HepG2 (cell line): ENCODE data around the gene ZNF606. TPM values are rescaled to one million over a fixed set of nuclear protein-coding genes. Genes with fewer than 3 reads are reported as not detected.
A peak's percentile ranks its signal among the peaks of the same experiment; 100 is the strongest.

Source experiments
- AGO2 ChIP-seq: fragments of 200-400 bp; formaldehyde crosslinking; optimal IDR thresholded peaks from 2 replicates; pipeline ENCODE3; 2017; ENCODE audit warnings: mild to moderate bottlenecking, low read depth, low read length, moderate library complexity
- ATF1 ChIP-seq: IDR thresholded peaks from 2 replicates; pipeline ENCODE4 v1.6.1; 2016; ENCODE audit warnings: mild to moderate bottlenecking, control low read depth
- CCDC6 ChIP-seq: sonication (generic); formaldehyde crosslinking; IDR thresholded peaks from 2 replicates; pipeline ENCODE4 v1.8.1; 2022; ENCODE audit warnings: mild to moderate bottlenecking, missing genetic modification reagents, moderate library complexity
- ELF4 ChIP-seq: sonication (generic); formaldehyde crosslinking; IDR thresholded peaks from 2 replicates; pipeline ENCODE4 v1.5.0; 2020; ENCODE audit warnings: missing genetic modification reagents, mild to moderate bottlenecking, moderate library complexity, borderline replicate concordance
- EP300 ChIP-seq, 3 experiments: sonication (generic) in 1 of 3; formaldehyde crosslinking in 1 of 3; IDR thresholded peaks; 2 replicates each; pipeline versions ENCODE4 v1.5.1 to v1.6.1; 2011 to 2020; ENCODE audit warnings: low read depth in 2 of 3, low read length in 2 of 3, borderline replicate concordance in 1 of 3, improper control_type of control experiment in 1 of 3, mild to moderate bottlenecking in 1 of 3, missing genetic modification reagents in 1 of 3, moderate library complexity in 1 of 3
- FIP1L1 ChIP-seq: fragments of 200-400 bp; formaldehyde crosslinking; IDR thresholded peaks from 2 replicates; pipeline ENCODE4 v1.6.1; 2018; ENCODE audit warnings: low read depth, mild to moderate bottlenecking, low read length, moderate library complexity, borderline replicate concordance; ENCODE audit not compliant: insufficient read depth
- HDAC6 ChIP-seq: fragments of 200-600 bp; sonication (generic); IDR thresholded peaks from 2 replicates; pipeline ENCODE4 v1.7.0; 2017; ENCODE audit warnings: mild to moderate bottlenecking, antibody characterized with exemption, low read length, low read depth
- HMG20B ChIP-seq: conservative IDR thresholded peaks from 2 replicates; pipeline ENCODE4 v1.6.1; 2016; ENCODE audit warnings: missing genetic modification reagents, missing compliant biosample characterization
- MAFK ChIP-seq, 2 experiments: IDR thresholded peaks in 1 of 2; conservative IDR thresholded peaks in 1 of 2; 2 replicates each; pipeline ENCODE4 v1.6.1; 2011; ENCODE audit warnings: improper control_type of control experiment in 2 of 2, low read length in 2 of 2
- NCOR1 ChIP-seq: fragments of 200-600 bp; sonication (generic); IDR thresholded peaks from 2 replicates; pipeline ENCODE4 v1.7.0; 2017; ENCODE audit warnings: antibody characterized with exemption, low read length, borderline replicate concordance
- NFIB ChIP-seq: sonication (generic); formaldehyde crosslinking; IDR thresholded peaks from 2 replicates; pipeline ENCODE4 v1.9.0; 2021; ENCODE audit warnings: missing genetic modification reagents, mild to moderate bottlenecking, borderline replicate concordance
- ZFP41 ChIP-seq: sonication (generic); formaldehyde crosslinking; IDR thresholded peaks from 2 replicates; pipeline ENCODE4 v1.4.0; 2020; ENCODE audit warnings: mild to moderate bottlenecking, missing genetic modification reagents, borderline replicate concordance
- ZFX ChIP-seq: sonication (generic); formaldehyde crosslinking; IDR thresholded peaks from 2 replicates; pipeline ENCODE4 v1.4.0; 2020; ENCODE audit warnings: mild to moderate bottlenecking, low read depth, missing genetic modification reagents, moderate library complexity
- ZNF280B ChIP-seq: sonication (generic); formaldehyde crosslinking; IDR thresholded peaks from 2 replicates; pipeline ENCODE4 v1.5.0; 2020; ENCODE audit warnings: missing genetic modification reagents, mild to moderate bottlenecking, borderline replicate concordance
- ZNF3 ChIP-seq: IDR thresholded peaks from 2 replicates; pipeline ENCODE4 v1.7.0; 2017; ENCODE audit warnings: inconsistent platforms
- ZNF333 ChIP-seq: sonication (generic); formaldehyde crosslinking; IDR thresholded peaks from 2 replicates; pipeline ENCODE4 v1.4.0; 2020; ENCODE audit warnings: mild to moderate bottlenecking, missing genetic modification reagents, borderline replicate concordance
- polyA plus RNA-seq, 8 experiments: library from polyadenylated mRNA; depleted of rRNA in 3 of 8; stranded (reverse) in 7 of 8; unstranded in 1 of 8; fragments of >200 nt; fragmentation: Illumina TruSeq in 4 of 8; extraction: Trizol in 4 of 8; gene quantifications; 2 replicates each; pipeline versions ENCODE4 v1.2.1 to v1.2.3, GENCODE V29; 2011 to 2016; ENCODE audit warnings: low read depth in 4 of 8, missing spikeins in 1 of 8, mixed read lengths in 1 of 8; ENCODE audit not compliant: insufficient read depth in 1 of 8
- total RNA-seq, 5 experiments: library from RNA; depleted of rRNA; stranded (reverse); fragments of >200 nt; fragmentation: Illumina TruSeq; extraction: Trizol; gene quantifications; 2 replicates each; pipeline ENCODE4 v1.2.3, GENCODE V29; 2016; ENCODE audit warnings: low read depth in 1 of 5
- TF ChIP-seq, protein P1 (sequence below): sonication (generic); formaldehyde crosslinking; IDR thresholded peaks from 2 replicates; pipeline ENCODE4 v1.9.0; 2021; ENCODE audit warnings: mild to moderate bottlenecking, missing genetic modification reagents

The ZNF606 gene
- total and polyA plus RNA-seq, 2 of the 13 experiments (the other 11 are each of a cell fraction or from before 2014, with no cell fraction given), result 4.2 to 14.8 TPM

DNA sequence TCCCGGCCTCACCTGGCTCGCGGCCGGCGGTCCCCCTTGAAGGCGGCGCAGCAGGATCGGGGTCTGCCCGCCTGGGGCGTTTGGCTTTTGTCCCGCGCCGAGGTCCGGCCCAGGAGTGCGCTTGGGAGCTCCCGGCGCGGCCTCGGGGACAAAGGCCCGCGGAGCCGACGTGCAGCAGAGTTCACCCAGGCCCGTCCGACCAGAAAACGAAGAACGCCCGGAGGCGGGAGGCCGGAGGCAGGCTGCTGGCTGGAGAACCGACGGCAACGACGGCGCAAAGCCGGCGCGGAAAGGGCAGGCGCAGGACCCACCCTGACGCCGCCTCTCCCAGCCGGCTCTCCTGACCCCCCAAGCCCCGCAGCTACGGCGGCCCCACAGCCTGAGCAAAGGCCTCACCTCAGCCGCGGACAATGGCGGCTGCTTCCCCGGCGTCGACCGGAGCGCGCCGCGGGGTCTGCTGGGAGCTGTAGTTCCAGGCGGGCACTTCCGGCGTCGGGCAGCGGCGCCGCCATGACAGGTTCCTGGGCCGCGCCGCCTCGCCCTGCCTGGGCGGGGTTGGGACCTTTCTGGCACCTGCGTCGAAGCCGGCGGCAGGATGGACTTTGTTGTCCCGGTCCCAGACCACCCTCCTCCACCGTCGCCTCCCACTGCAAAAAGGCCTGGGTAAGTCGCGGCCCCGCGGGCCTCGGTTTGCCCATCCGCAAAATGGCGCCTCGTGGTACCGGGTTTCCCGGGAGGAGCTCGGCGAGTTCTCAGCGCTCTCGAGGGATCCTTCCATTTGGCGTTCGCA is at the start of gene ZNF606 (continued):
- TF ChIP-seq, protein P1, sequence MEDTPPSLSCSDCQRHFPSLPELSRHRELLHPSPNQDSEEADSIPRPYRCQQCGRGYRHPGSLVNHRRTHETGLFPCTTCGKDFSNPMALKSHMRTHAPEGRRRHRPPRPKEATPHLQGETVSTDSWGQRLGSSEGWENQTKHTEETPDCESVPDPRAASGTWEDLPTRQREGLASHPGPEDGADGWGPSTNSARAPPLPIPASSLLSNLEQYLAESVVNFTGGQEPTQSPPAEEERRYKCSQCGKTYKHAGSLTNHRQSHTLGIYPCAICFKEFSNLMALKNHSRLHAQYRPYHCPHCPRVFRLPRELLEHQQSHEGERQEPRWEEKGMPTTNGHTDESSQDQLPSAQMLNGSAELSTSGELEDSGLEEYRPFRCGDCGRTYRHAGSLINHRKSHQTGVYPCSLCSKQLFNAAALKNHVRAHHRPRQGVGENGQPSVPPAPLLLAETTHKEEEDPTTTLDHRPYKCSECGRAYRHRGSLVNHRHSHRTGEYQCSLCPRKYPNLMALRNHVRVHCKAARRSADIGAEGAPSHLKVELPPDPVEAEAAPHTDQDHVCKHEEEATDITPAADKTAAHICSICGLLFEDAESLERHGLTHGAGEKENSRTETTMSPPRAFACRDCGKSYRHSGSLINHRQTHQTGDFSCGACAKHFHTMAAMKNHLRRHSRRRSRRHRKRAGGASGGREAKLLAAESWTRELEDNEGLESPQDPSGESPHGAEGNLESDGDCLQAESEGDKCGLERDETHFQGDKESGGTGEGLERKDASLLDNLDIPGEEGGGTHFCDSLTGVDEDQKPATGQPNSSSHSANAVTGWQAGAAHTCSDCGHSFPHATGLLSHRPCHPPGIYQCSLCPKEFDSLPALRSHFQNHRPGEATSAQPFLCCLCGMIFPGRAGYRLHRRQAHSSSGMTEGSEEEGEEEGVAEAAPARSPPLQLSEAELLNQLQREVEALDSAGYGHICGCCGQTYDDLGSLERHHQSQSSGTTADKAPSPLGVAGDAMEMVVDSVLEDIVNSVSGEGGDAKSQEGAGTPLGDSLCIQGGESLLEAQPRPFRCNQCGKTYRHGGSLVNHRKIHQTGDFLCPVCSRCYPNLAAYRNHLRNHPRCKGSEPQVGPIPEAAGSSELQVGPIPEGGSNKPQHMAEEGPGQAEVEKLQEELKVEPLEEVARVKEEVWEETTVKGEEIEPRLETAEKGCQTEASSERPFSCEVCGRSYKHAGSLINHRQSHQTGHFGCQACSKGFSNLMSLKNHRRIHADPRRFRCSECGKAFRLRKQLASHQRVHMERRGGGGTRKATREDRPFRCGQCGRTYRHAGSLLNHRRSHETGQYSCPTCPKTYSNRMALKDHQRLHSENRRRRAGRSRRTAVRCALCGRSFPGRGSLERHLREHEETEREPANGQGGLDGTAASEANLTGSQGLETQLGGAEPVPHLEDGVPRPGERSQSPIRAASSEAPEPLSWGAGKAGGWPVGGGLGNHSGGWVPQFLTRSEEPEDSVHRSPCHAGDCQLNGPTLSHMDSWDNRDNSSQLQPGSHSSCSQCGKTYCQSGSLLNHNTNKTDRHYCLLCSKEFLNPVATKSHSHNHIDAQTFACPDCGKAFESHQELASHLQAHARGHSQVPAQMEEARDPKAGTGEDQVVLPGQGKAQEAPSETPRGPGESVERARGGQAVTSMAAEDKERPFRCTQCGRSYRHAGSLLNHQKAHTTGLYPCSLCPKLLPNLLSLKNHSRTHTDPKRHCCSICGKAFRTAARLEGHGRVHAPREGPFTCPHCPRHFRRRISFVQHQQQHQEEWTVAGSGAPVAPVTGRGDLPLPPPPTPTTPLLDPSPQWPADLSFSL (CRISPR knock-in tag), result no peak
- peak; percentile 15; the same call in 1 of the 2 replicates for TF ChIP-seq ZNF3
- TF ChIP-seq ZFX (CRISPR knock-in tag), result peak; percentile 99
- no peak for TF ChIP-seq HDAC6
- 0 out of 2 replicates have a peak, but pooled peaks have one; percentile 50 for TF ChIP-seq ELF4
- TF ChIP-seq ZFP41 (CRISPR knock-in tag), result no peak
- TF ChIP-seq NFIB (CRISPR knock-in tag), result 0 out of 2 replicates have a peak, but pooled peaks have one; percentile 84
- TF ChIP-seq ATF1 (CRISPR knock-in tag), result no peak; the same call in 1 of the 2 replicates
- TF ChIP-seq ZNF280B (CRISPR knock-in tag), result no peak; the same call in 1 of the 2 replicates
- TF ChIP-seq MAFK (conservative IDR thresholded peaks at IDR 0.05 in 1 of 2, IDR thresholded peaks at IDR 0.05 in 1 of 2; ENCODE audit: low read length in 2 of 2), result no peak
- no peak for TF ChIP-seq FIP1L1
- no peak for TF ChIP-seq NCOR1
- TF ChIP-seq CCDC6 (CRISPR knock-in tag), result peak; percentile 57; the same call in 1 of the 2 replicates
- TF ChIP-seq EP300 (IDR thresholded peaks at IDR 0.05; ENCODE audit: low read depth in 2 of 2, low read length in 2 of 2), result no peak
- TF ChIP-seq EP300 (CRISPR knock-in tag; IDR thresholded peaks at IDR 0.05; ENCODE audit: borderline replicate concordance), result no peak
- TF ChIP-seq HMG20B, result peak; percentile 5; the same call in 1 of the 2 replicates
- TF ChIP-seq AGO2, result peak; percentile 81
- TF ChIP-seq ZNF333 (CRISPR knock-in tag), result no peak
